Stimulated activated CD8-positive, alpha-beta memory T cell treated with anti-CD3 and anti-CD28 coated beads, Interleukin-4, amount 100 ng/mL, for 4 hours (primary cell): Measurements from ENCODE around the gene NPTX2.
"Not testable (repeated sequence)": the region's sequence is repeated elsewhere in the genome, so short reads cannot be mapped to it uniquely, and the experiment has no call there.

Source experiments
- DNase-seq, 2 donors: peaks; one replicate each; pipeline ENCODE4 v3.0.0-alpha.2; 2020; ENCODE audit warnings: low read depth in 2 of 2, low spot score in 1 of 2

The NPTX2 gene, protein sequence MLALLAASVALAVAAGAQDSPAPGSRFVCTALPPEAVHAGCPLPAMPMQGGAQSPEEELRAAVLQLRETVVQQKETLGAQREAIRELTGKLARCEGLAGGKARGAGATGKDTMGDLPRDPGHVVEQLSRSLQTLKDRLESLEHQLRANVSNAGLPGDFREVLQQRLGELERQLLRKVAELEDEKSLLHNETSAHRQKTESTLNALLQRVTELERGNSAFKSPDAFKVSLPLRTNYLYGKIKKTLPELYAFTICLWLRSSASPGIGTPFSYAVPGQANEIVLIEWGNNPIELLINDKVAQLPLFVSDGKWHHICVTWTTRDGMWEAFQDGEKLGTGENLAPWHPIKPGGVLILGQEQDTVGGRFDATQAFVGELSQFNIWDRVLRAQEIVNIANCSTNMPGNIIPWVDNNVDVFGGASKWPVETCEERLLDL

DNA sequence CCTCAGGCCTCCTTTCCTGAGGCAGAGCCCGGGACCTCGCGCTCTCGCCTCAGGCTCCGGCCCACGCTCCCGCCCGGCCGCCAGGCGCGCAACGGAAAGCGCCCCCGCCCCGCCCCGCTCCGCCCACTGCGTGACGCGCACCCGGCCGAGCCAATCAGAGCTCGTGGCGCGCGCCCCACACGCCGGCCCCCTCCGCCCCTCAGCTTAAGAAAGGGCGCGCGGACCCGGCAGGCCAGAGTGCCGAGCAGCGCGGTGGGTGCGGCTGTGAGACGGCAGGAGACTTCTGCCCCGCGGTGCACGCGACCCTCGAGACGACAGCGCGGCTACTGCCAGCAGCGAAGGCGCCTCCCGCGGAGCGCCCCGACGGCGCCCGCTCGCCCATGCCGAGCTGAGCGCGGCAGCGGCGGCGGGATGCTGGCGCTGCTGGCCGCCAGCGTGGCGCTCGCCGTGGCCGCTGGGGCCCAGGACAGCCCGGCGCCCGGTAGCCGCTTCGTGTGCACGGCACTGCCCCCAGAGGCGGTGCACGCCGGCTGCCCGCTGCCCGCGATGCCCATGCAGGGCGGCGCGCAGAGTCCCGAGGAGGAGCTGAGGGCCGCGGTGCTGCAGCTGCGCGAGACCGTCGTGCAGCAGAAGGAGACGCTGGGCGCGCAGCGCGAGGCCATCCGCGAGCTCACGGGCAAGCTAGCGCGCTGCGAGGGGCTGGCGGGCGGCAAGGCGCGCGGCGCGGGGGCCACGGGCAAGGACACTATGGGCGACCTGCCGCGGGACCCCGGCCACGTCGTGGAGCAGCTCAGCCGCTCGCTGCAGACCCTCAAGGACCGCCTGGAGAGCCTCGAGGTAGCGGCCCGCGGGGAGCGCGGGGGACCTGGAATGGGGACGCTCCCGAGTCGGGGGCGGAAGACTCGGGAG is at the start of gene NPTX2:
NPTX2 (plus strand) TSS at position 235 of the 909 bp plus-strand sequence; CDS start at position 412, 177 bp downstream.
- DNase-seq: no peak

GRCh38 chr7:98567991-98568390 is 49.1 kb upstream of the NPTX2 start:
- DNase-seq: no peak

DNA sequence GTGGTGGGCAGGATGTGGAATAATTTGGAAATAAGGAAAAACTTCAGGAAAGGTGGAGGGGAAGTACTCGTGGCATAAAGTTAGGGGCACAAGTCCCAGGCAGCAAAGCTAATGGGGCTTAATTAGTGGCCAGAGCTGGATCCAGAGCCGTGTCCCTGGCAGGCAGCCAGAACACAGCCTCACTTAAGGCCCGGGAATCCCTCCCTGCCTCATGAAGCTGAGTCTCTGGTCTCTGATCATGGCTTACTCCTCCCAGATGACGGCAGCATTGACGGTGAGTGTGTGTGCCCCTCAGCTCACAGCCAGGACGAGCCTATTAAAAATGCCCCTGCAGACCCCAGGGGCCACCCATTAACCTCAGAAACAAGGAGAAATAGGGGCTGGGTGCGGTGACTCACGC is 48.2 kb upstream of the NPTX2 start:
- DNase-seq: no peak

- no peak for DNase-seq
Measured at GRCh38 chr7:98569691-98570337, 47.3 kb upstream of the NPTX2 start.

DNA sequence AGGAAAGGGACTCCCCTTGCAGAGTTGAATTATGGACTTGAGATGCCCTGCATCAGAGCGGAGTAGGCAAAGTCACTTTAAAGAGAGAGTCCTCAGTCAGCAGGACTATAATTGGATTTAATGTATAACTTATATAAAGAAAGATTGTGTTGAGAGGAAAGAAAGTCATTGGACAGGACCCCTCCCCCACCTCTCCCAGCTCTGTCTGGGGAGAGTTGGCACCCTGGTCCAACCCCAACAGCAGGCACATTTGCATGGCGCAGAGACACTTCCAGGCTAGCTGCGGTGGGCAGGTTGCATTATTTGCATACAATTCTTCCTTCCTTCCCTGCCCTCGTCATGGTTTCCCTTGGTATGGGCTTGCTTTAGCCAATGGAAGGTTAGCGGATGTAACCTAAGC is 46.1 kb upstream of the NPTX2 start:
- DNase-seq: no peak

GRCh38 chr7:98571986-98572385 is 45.1 kb upstream of the NPTX2 start:
- no peak for DNase-seq

DNA sequence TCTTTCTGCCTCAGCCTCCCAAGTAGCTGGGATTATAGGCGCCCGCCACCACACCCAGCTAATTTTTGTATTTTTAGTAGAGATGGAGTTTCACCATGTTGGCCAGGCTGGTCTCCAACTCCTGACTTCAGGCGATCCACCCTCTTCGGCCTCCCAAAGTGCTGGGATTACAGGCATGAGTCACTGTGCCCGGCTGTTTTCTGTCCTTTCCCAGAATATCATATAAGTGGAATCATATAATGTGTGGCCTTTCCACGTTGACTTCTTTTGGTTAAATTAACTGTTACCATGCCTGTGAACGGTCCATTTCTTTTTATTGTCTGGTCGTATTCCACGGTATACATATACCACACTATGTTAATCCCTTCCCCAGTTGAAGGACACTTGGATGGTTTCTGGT is 44.4 kb upstream of the NPTX2 start:
- DNase-seq: not testable (repeated sequence)

DNA sequence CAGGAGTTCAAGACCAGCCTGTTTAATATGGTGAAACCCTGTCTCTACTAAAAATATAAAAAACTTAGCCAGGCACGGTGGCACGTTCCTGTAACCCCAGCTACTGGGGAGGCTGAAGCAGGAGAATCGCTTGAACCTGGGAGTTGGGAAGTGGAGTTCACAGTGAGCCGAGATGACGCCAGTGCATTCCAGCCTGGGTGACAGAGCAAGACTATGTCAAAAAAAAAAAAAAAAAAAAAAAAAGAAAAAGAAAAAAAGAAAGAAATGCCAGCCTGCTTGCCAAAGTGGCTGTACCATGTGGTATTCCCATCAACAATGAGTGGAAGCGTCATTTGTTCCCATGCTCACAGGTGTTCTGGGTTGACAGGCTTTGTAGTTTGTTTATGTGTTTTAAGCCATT is 43.3 kb upstream of the NPTX2 start:
- DNase-seq: no peak

DNA sequence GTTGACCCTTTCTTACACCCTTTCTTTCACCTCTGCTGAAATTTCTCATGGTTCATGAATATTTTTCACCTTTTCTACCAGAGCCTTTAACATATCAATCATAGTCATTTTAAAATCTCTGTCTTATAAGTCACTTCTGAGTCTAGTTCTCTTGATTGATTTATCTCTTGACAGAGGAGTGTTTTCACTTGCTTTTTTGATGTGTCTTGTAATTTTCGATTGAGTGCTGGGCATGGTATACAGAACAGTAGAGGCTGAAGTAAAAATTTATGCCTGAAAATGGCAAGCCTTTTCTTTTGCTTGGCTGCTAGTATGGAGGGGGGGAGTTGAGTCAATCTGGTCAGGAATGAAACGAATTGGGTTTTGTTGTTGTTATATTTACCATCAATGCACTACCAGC is 41.2 kb upstream of the NPTX2 start:
- no peak for DNase-seq

DNA sequence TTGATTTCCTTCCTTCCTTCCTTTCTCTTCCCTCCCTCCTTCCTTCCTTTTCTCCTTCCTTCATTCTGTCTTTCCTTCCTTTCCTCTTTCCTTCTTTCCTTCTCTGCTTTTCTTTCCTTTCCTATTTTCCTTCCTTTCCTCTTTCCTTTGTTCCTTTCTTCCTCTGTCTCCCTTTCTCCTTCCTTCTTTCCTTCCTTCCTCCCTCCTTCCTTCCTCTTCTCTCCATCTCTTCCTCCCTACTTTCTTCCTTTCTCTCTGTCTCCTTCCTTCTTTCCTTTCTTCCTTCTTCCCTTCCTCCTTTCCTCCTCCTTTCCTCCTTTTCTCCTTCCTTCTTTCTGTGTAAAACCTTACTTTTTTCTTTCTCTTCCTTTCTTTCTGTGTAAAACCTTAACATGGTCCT is 32.3 kb upstream of the NPTX2 start:
- DNase-seq: no peak

- DNase-seq: no peak
Measured at GRCh38 chr7:98591926-98592325, 25.2 kb upstream of the NPTX2 start.

DNA sequence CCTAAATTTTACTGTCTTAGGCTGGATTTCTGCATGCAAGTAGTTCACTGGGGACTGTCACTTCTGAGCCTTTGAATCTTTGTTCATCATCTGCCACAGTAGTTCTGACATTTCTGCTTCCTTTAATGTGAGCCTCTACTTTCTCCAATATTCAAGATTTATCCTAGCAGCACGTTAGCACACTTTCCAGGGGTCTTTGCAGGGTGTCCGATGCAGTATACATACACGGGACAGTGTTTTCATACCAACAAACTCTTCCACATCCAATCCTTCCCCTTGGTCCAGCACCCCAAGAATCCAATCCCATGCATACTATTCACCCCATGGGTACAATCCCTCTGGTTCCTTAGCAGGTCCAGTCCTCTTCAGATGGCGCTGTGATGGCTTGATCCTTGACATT is 22.7 kb upstream of the NPTX2 start:
- DNase-seq: no peak

- DNase-seq: no peak
Measured at GRCh38 chr7:98594787-98595186, 22.3 kb upstream of the NPTX2 start.

GRCh38 chr7:98598846-98599615 is 18.1 kb upstream of the NPTX2 start:
- DNase-seq: no peak

DNA sequence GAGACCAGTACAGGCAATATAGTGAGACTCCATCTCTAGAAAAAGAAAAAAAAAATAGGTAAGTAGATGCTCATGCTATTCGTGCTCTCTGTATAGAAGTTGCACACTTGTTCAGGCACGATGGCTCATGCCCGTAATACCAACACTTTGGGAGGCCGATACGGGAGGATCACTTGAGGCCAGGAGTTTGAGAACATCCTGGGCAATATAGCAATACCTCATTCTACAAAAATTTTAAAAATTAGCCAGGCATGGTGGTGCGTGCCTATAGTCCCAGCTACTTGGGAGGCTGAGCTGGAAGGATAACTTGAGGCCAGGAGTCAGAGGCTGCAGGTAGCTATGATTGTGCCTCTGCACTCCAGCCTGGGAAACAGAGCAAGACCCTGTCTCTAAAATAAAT is 17.2 kb upstream of the NPTX2 start:
- DNase-seq: no peak

- DNase-seq: no peak
Measured at GRCh38 chr7:98602755-98603398, 14.2 kb upstream of the NPTX2 start.

DNA sequence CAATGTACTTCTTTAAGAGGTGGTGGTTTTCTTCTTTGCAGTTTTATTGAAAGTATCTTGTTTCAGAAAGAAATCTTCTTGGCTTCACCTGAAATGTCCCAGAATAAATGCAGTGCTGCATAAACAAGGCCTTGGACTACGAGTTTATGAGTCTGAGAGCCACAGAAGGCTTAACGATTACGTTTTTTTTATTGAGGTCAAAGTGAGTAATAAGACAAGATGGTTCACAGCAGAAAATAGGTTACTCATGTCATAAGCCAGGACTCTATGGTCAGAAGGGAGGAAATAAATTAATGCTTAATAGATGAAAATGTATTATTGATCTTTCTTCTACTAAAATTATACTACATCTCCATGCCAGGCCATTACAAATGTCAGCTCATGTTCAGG is 13.7 kb upstream of the NPTX2 start:
- no peak for DNase-seq

- no peak for DNase-seq
Measured at GRCh38 chr7:98613601-98614425, 3.3 kb upstream of the NPTX2 start.

DNA sequence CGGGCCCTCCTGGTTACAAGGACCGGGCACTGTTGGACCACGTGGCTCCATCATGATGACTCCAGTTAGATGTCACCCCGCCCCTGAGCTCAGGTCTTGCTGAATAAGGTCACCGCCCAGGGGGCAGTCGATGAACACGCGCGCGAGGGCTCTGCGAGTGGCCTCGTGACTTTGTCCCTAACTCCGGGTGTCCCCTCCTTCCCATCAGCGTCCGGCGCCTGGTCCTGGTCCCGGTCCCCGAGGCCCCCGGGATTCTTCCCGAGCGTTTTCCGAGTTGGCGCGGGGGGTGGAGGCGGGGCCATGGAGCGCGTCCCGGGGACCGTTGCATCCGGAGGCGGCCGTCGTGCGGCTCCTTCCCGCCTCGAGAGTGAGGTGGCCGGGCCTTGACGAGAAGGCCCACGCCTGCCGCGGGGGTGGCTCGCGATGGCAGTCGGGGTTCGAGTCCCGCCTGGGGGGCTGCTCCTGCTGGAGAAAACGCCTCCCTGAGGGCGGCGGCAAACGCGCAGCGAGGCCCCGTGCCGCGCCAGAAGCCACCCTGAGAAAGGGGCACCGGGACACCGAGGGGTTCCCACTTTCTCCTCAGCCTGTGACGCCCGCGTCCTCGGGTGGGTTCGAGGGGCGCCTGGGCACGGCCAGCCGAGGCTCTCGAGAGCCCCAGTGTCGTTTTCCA is 569 bp upstream of the NPTX2 start:
- DNase-seq: no peak
